Left renal cortex interstitium (tissue), 4 donors: Measurements from ENCODE around the gene TULP4. TPM values are rescaled to one million over a fixed set of nuclear protein-coding genes. Genes with fewer than 3 reads are reported as not detected.
"Not testable (repeated sequence)": the region's sequence is repeated elsewhere in the genome, so short reads cannot be mapped to it uniquely, and the experiment has no call there.

Source experiments
- DNase-seq, 4 donors: peaks; one replicate each; pipeline ENCODE4 v3.0.0-alpha.2; 2013; ENCODE audit warnings: low read depth in 4 of 4, low spot score in 2 of 4, missing footprints in 1 of 4
- polyA plus RNA-seq, 4 donors: library from polyadenylated mRNA; unstranded; fragments of 120-200 nt; gene quantifications; one replicate each; pipeline ENCODE4 v1.2.1, GENCODE V29; 2013; ENCODE audit not compliant: insufficient read length in 4 of 4

Gene TULP4
- polyA plus RNA-seq, 4 donors: 15.5 to 24.5 (median 20.7) TPM

DNA sequence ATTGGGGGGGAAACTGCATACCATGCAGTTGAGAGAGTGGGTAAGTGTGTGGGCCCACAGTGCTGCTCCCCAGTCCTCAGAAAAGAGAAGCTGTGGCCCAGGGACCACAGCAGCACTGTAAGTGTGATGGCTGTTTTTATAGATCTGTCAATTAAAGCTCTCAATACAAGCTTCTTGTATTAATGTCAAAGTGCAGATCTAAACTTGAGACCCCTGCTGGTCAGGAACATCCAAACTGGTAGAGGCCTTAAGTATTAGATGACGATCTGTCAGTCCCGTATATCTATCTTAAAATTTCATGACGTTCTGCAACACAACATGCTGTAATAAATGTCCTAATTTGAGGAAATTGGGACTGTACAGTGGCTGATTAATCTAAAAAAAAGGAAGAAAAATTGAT lies 74.8 kb downstream of the TULP4 start:
- no peak for DNase-seq

DNA sequence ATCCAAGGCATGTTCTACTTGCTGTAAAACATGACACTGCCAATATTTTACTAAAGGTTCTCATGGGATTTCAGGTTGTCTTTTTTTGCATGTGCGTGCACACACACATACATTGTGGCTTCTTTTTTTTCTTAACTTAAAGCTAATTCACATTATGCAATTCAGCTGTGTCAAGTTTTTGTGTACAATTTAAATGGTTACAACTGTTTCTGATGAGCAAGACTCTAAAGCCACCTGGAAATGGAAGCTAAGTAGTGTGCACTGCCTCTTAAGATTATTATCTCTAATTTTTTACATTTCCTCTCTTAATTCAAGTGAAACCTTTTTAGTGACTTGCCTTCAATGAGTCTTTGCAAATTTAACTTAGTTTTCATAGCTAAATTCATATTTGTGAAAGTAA lies 75.3 kb downstream of the TULP4 start:
- no peak for DNase-seq

DNA sequence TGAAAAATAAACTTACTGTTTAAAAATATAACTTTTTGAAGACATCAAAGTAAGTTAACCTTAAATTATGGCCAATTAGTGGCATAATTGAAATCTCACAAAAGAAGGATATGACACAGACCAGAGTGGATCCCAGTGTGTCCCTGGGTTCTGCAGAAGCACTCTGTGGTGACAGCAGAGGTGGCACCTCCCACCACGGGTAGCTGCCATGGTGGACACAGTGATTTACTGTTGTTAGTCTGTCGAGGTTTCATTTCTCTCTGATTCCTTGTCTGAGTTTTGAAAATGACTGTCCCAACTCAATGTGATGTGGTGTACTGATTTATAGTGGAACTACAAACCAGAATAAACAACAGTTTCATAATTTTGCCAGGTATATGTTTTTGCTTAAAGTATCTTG lies 76.5 kb downstream of the TULP4 start:
- no peak for DNase-seq

DNA sequence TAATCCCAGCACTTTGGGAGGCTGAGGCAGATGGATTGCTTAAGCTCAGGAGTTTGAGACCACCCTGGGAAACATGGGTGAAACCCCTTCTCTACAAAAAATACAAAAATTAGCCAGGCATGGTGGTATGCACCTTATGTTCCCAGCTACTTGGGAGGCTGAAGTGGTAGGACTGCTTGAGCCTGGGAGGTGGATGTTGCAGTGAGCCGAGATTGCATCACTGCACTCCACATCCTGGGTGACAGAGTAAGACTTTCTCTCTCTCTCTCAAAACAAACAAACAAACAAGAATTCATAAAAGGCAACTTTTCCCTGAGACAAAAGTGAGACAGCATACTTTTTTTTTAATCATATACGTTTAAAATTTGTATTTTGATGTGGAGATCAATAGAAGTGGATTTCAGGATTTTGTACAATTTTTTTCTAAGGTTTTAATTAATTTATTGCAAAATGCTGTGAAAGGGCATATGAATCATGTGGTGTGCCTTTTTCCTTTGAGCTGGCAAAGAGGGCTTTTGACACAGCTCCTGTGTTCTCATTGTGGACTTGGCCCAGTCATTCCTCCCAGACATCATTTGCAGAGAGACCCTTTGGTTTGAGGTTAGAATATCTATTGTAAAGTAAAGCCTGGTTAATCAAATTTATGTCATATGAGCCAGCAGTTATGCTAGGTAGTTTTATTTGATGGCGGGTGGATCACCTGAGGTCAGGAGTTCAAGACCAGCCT lies 77.1 kb downstream of the TULP4 start:
- no peak for DNase-seq

DNA sequence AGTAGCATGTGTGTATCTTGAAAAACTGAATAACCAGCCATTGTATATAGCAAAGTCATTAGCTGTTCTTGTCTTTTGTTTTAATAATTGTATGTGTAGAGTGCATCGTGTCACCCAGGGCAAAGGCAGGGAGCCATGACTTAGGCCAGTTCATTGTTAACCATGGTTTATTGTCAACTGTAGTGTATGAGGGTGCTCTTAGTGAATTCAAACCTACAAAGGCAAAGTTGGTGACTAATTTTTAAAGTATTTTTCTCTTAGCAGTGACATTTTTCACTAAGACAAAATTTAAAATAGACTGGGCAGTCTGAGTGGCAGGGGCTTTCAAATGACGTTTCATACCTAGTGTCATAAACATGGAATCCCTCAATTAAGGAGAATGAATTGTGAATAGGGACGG lies 79.0 kb downstream of the TULP4 start:
- DNase-seq: no peak

DNA sequence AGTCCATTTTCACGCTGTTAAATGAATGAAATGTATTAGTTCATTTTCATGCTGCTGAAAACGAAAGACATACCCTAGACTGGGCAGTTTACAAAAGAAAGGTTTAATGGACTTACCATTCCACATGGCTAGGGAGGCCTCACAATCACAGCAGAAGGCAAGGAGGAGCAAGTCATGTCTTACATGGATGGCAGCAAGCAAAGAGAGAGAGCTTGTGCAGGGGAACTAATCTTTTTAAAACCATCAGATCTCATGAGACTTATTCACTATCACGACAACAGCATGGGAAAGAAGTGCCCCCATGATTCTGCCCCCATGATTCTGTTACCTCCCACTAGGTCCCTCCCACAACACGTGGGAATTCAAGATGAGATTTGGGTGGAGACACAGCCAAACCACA lies 79.7 kb downstream of the TULP4 start:
- DNase-seq: not testable (repeated sequence)

DNA sequence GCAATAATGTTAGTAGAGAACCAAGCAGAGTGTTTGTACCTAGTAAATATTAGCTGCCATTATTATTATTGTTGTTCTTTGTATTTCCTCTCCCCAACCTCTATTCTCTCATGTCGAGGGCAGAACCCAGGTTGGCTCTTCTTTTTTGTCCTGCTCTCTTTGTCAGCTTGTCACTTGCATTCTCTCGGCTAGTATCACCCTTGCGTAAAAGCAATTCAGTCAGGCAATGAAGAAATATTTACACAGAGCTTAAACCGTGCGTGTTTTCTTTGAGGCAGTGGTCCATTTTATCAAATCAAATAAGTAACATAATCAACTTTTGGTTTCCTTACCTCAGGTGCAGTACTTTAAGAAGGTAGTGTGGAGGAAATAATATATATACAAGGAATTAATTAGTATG lies 83.9 kb downstream of the TULP4 start:
- no peak for DNase-seq

DNA sequence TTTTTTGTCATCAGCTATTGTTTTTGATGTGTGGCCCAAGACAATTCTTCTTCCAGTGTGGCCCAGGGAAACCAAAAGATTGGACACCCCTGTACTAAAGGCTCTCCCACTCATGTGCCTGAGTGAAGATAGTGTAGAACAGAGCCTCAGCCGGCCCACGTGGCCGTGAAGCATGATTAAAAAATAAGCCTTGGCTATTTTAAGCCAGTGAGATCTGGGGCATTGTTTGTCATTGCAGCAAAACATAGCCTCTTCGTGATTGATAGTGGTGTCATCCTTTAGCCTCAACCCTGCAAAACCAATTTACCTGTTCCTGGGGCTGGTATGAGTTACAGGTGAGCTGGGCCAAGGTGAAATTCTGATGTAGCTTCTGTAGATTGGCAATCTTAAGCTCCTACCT lies 85.3 kb downstream of the TULP4 start:
- DNase-seq: no peak

DNA sequence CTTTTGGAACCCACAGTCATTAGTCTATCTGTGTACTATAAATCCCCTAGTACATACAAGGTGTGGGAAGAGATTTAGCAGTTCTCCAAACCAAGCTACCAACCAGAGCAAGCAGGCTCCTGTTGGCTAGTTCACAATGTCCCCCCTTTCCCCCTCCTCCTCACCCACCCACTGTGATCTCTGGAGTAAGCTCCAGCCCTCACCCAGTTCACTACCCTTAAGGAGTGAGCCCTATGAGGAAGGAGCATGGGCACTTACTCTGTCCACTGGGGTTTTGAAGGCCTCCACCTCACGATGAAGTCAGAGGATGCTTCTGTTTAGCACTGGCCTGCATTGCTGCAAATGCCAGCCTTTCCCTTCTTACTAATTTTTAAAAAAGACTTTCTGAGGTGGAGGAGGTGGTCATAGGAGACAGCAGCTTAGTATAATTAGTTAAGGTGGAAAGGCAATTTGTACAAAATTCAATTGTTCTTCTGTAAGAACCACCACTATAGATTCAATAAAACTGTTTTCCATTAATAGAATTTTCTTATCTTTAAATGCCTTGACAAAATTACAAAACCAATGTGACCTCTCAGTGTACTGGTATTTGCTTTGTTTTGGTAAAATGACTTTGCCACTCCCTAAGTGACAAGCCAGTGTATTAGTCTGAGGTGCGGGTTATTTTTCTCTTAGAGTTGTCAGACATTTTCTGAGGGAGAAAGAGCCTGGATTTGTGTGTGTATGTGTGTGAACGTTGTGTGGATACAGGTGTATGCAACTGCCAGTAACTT lies 86.2 kb downstream of the TULP4 start:
- DNase-seq: no peak

DNA sequence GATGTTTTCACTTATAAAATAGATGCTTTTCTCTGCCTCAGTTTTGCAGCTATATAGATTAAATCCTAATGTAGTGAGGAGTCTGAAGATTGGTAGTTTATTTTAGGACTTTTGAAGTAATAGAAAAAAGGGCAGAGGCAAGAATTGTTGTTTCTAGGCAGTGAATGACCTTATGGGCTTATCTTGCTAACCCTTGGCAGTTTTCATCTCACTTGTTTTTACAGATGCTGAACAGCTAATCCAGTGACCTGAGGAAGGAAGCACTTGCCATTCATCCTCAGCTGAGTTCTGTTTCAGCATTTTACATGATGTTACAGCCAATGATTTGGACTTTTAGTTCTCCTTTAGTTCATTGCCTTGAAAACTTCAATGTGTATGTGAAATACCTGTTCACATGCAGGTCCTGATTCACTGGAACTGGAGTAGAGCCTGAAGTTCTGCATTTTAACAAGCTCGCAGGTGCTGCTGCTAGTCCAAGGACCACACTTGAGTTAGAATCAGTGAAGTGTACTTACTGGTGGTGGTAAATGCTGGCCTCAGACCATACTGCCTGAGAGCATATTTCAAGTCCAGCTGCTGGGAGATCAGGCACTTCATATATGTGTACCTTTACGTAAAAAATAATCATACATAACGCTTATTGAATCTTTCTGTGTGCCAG lies 86.9 kb downstream of the TULP4 start:
- DNase-seq: no peak

DNA sequence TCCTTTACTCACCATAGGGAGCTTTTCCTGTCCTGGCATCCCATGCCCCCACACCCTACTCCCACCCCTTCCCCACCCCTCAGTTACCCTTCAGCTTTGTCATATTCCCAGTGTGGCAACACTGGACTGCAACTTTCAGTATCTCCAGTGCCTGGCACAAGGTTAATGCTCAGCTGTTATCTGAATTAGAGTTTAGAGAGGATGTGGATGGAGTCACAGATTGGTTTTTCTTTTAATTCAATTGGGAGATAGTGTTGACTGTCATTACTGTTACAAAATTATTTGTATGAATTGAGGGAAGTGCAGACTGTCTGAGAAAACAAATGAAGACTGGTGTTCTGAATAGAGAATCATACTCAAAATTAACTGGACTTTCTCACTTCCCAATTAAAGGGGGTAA lies 89.9 kb downstream of the TULP4 start:
- DNase-seq: no peak

DNA sequence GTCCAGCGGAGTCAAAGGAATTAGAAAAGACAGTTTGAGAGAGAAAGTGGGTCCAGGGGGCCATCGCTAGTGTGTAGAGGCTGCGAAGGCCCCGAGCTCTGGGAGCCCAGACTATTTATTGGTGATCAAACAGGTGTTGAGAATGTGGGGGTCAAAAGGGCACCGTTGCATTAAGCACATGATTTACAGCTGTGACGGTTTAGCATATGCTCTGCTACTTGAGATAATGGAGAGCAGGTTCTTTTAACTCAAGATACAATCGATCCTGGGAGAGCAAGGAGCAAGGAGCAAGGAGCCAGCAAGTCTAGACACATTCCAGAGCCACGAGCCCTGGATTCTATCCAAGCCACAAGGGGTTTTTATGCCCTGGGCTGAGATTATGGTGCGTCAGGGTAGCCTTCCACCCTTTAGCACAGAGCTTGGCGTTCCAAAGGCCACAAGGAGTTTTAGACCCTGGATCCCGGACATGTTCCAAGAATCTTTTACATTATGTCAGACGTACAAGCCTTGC lies 93.1 kb downstream of the TULP4 start:
- not testable (repeated sequence) for DNase-seq

DNA sequence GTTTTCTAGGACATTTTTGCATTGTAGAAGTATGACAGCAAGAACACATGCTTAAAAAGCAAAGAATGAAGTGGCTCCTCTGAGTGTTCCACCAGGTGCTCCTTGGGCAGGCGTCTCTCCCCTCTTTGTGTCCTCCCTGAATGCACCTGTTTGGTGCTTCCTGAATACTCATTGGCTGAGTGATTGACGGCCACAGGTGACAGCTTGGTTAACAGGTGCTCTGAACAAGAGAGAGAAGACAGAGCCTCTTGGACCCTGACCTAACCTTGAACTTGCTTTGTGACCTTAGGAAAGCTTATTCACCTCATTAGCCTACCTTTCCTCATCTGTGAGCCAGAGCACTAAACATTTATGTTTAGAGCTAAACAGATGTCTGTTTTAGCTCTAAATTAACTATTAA lies 93.7 kb downstream of the TULP4 start:
- no peak for DNase-seq

DNA sequence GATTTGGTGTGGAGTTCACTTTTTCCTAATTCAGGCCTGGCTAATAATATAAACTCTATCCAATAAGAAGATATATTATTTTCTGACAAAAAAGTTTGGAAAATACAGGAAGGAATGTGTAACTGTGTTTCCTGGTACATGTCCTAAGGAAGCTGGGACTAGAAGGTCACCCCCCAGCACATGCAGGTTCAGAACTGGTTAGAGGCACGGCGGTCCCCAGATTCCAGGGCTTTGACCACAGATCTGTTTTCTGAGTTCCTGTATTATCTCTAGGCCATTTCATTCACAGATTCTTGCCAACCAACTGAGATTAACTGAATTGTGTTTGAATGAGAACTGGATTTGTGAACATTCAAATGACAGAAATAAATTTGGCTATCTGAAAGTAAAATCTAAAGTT lies 94.5 kb downstream of the TULP4 start:
- no peak for DNase-seq

DNA sequence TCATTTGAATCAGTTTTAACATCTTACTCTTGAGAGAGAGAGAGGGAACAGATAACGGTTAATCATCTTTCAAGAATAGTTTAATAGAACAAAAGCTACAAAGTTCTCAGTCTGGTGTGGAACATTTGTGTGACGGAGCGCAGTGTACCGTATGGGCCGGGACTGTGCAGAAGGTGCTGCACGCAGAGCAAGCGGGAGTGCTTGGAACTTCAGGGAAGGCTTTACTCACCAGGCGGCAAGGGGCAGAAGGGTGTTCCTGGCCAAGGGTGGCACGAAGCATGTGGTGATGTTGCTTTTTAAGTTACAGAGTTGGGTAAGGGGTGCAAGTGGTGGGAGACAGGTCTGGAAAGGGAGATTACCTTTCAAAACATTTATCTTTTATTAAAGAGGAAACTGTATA lies 95.7 kb downstream of the TULP4 start:
- no peak for DNase-seq

DNA sequence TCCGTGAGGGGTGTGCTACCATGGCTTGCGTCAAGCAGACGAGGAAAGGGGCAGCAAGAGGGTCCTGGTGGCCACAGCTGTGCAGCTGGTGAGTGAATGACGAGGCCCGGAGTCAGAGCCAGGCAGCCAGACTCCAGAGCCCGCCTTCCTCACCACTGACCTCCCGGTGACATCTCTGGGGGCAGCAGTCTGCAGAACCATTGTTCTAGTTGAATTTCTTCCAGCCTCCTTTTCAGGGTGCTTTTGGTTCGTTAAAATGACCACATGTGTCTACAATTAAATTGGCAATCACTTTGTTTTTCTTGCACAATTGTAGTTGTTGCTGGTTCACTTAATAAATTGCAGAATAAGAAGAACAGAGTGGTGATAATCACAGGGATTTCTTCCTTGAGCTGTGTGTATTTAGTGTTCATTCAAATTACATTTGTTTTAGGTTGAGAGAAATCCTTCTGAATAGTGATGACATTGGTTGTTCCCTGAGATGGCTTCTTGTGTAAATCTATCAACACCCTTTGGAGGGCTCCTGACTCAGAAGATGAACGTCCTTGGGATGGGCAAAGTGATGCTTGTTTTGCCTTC lies 96.4 kb downstream of the TULP4 start:
- DNase-seq: no peak

DNA sequence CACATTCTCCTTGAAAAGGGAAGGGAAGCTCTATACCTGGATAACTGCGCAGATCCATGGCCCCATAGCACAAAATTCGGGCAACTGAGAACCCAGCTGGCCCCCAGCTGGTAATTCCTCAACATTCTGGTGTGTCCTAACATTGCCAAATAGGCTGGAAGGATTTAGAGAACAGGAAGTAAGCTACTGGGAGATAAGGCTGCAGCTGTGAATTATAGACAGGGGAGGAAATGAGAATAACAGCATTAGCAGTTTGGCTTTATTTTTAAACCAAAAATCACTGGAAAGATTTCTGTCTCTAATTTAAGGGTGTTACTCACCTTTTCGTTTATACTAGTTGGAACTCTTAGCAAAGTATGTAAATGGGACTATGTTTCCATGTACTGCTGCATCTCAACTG lies 97.2 kb downstream of the TULP4 start:
- no peak for DNase-seq

DNA sequence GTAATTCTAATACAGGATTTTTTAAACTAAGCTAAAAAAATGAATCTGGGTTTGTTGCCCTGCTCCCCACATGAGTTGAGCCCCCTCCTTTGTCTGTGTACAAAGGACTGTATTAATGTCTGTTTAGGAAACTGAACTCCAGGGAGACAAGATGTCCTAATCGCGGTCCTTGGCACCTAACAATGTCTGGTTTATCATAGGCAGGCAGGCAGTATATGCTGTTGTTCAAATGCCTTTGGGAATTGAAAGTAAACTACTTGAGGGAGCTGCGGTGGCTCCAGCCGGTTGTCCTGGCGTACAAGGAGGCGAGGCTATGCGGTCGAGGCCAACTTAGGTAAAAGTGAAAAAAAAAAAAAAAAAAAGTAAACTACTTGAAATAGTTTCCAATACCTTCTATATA lies 98.5 kb downstream of the TULP4 start:
- no peak for DNase-seq

DNA sequence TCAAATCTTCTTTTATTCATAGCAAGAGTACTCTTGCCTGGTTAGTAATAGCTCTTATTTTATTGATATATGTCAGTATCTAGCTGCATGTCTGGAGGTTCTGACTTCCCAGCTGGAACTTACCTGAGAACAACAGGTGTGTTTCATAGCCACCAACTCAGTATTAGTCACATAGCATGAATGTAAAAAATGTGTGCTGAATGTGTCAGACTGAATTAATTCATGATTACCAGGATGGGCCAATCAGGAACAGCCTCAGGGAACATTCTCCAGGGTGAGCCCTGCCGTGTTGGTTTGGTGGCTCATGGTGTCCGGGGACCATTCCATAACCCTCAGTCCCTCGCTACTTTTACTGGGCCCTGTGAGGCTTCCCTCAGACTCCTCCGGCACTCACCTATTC lies 99.7 kb downstream of the TULP4 start:
- DNase-seq: no peak

DNA sequence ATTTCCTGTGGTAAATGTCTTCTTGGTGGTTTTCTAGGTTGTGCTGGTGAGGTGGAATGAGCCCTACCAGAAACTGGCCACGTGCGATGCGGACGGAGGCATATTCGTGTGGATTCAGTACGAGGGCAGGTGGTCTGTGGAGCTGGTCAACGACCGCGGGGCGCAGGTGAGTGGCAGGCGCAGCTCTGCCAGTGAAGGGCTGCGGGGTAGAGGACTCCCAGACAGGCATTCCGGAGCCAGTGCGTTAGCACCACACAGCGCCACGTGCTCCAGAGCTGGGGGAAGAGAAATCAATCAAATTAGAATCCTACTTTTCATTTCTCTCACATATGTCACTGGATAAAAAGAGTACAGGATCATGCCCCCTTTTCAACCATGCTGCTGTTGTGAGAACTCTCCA lies 100.8 kb downstream of the TULP4 start:
- no peak for DNase-seq

DNA sequence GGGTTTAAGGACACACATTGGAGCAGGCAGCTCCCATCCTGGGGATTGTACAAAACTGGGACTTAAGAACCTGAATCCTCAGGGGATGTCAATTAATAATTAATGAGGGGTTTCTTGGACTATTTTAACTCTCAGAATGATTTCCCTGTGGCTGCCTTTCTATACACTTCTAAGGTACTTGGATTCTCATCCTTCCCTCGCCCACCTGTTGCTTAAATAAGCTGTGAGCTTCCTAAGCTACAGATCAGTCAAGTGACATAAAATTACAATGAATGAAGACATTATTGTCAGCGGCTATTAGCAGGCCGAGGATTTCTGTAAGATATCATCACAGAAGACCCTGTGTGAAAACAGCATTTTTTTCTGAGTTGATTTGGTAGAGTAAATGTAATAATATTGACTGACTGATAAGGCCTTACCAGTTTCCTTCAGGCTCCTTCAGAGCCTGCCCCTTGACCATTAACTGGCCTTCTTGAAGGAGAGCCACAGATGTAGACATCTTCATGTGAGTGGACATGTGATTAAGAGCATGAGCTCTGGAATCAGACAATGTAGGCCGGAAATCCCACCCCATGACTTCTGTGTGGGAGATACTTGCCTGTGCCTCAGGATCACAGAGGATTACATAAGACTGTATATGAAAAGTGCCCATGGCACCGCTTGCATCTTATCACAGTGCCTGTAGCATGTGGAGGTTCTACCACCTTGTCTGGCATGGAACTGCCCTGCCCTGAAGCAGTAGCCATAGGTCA lies 101.7 kb downstream of the TULP4 start:
- DNase-seq: no peak
